Ovary (tissue), 3 donors: ENCODE data around the gene CCNB2.

Experiments used
- CTCF ChIP-seq, 3 donors: fragments of 450-650 bp in 2 of 3; fragments of 200-600 bp in 1 of 3; IDR thresholded peaks; one replicate each; pipeline versions ENCODE4 v1.5.1 to v1.8.0; 2016 to 2022; ENCODE audit warnings: antibody characterized with exemption in 3 of 3, mild to moderate bottlenecking in 1 of 3
- EP300 ChIP-seq: sonication (generic); formaldehyde crosslinking; IDR thresholded peaks from one replicate; pipeline ENCODE4 v1.6.1; 2017; ENCODE audit warnings: antibody characterized with exemption
- POLR2A ChIP-seq: fragments of 450-650 bp; IDR thresholded peaks from one replicate; pipeline ENCODE4 v1.6.1; 2017; ENCODE audit warnings: antibody characterized with exemption, mild to moderate bottlenecking, moderate library complexity
- donor health status: DM: no; HTN: no; CAD: no.

- TF ChIP-seq CTCF (IDR thresholded peaks at IDR 0.05) (no peak), POLR2A (no peak), EP300 (no peak)
These were observed 49.3 kb downstream of the CCNB2 start for GRCh38 chr15:59154243-59154642.
